Hepatocyte (in vitro differentiated cells): ENCODE measurements around the gene CHP1.

Source experiments
- EZH2 ChIP-seq: fragments of 200-600 bp; sonication (generic); IDR thresholded peaks from 2 replicates; pipeline ENCODE4 v1.6.1; 2016; ENCODE audit warnings: antibody characterized with exemption, mild to moderate bottlenecking, borderline replicate concordance
- EZH2phosphoT487 ChIP-seq: fragments of 200-600 bp; sonication (generic); IDR thresholded peaks from one replicate; pipeline ENCODE4 v1.6.1; 2018; ENCODE audit warnings: antibody characterized with exemption, mild to moderate bottlenecking, low read depth, moderate library complexity; ENCODE audit not compliant: unreplicated experiment, severe bottlenecking
- TF ChIP-seq, protein P1 (sequence below): fragments of 200-600 bp; sonication (generic); IDR thresholded peaks from 2 replicates; pipeline ENCODE4 v1.5.1; 2016; ENCODE audit warnings: antibody characterized with exemption, mild to moderate bottlenecking; ENCODE audit not compliant: poor library complexity

DNA sequence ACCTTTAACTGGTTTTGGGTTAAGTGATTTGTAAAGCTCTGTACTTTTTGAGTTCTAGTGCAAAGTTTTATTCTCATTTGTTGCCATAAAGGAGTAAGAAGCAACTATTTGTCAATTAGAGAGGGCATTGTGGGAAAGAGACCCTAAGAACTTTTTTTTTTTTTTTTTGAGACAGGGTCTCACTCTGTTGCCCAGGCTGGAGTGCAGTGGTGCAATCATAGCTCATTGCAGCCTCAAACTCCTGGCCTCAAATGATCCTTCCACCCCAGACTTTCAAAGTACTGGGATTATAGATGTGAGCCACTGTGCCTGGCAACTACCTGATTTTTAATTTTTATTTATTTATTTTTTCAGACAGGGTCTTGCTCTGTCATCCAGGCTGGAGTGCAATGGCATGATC, 4.9 kb downstream of the CHP1 start:
- TF ChIP-seq, protein P1, sequence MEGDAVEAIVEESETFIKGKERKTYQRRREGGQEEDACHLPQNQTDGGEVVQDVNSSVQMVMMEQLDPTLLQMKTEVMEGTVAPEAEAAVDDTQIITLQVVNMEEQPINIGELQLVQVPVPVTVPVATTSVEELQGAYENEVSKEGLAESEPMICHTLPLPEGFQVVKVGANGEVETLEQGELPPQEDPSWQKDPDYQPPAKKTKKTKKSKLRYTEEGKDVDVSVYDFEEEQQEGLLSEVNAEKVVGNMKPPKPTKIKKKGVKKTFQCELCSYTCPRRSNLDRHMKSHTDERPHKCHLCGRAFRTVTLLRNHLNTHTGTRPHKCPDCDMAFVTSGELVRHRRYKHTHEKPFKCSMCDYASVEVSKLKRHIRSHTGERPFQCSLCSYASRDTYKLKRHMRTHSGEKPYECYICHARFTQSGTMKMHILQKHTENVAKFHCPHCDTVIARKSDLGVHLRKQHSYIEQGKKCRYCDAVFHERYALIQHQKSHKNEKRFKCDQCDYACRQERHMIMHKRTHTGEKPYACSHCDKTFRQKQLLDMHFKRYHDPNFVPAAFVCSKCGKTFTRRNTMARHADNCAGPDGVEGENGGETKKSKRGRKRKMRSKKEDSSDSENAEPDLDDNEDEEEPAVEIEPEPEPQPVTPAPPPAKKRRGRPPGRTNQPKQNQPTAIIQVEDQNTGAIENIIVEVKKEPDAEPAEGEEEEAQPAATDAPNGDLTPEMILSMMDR: no peak
- TF ChIP-seq EZH2phosphoT487: no peak
- no peak for TF ChIP-seq EZH2
